ENCODE measurements around the gene PPP1R9B. TPM values are rescaled to one million over a fixed set of nuclear protein-coding genes. Genes with fewer than 3 reads are reported as not detected.

PPP1R9B gene
- total RNA-seq, 3 donors from 2014 or later (not counting 1 experiment from before 2014, with no cell fraction given), result 124 to 162 (median 135) TPM

DNA sequence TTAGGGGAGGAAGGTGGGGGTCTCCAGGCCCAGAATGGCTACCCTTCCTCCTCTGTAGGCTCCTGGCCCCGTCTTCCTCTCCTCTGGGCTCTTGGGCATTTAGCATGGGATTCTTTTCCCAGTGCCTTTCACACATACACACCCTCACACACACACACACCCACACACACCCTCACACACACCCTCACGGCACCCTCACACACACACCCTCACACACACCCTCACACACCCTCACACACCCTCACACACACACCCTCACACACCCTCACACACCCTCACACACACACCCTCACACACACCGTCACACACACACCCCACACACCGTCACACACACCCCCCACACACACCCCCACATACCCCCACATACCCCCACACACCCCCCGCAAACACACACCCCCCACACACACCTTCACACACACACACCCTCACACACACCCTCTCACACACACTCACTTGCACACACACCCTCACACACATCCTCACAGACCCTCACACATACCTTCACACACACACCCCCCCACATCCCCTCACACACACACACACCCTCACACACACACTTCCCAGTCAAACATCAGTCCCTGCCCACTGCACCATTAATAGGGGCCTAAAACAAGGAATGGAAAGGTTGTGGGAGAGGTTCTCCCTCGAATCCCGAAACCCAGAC, 16.2 kb upstream of the PPP1R9B start:
- peaks cover 0 to 8% of the 10 kb centered on the region in 2 donors for H3K27me3 Mint-ChIP-seq (ENCODE audit: low read depth in 2 of 2)
- WGBS (ENCODE audit: insufficient coverage), result 53% methylated on average over 4 of the region's 7 CpGs
- Histone ChIP-seq H3K27me3 (ENCODE audit: control insufficient read depth, insufficient read depth, low read length) (no peaks in the 10 kb centered on the region), H3K36me3 (ENCODE audit: control insufficient read depth, insufficient read depth, low read length) (no peaks in the 10 kb centered on the region), H3K4me1 (ENCODE audit: control insufficient read depth, insufficient read depth, low read length) (peaks cover 25% of the 10 kb centered on the region), H3K4me3 (ENCODE audit: low read length) (no peak overlapping the region), H3K27ac (ENCODE audit: low read length) (no peak overlapping the region), H3K9me3 (ENCODE audit: control insufficient read depth, insufficient read depth, low read length) (no peaks in the 10 kb centered on the region)
- no peaks in the 10 kb centered on the region for H3K9me3 Mint-ChIP-seq
- peaks cover 21 to 23% of the 10 kb centered on the region in 2 donors for H3K4me1 Mint-ChIP-seq
- no peak overlapping the region for H3K4me3 Mint-ChIP-seq
- TF ChIP-seq, protein P1, sequence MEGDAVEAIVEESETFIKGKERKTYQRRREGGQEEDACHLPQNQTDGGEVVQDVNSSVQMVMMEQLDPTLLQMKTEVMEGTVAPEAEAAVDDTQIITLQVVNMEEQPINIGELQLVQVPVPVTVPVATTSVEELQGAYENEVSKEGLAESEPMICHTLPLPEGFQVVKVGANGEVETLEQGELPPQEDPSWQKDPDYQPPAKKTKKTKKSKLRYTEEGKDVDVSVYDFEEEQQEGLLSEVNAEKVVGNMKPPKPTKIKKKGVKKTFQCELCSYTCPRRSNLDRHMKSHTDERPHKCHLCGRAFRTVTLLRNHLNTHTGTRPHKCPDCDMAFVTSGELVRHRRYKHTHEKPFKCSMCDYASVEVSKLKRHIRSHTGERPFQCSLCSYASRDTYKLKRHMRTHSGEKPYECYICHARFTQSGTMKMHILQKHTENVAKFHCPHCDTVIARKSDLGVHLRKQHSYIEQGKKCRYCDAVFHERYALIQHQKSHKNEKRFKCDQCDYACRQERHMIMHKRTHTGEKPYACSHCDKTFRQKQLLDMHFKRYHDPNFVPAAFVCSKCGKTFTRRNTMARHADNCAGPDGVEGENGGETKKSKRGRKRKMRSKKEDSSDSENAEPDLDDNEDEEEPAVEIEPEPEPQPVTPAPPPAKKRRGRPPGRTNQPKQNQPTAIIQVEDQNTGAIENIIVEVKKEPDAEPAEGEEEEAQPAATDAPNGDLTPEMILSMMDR (IDR thresholded peaks at IDR 0.05), result no peak
- H3K36me3 Mint-ChIP-seq, result no peaks in the 10 kb centered on the region
- H3K27ac Mint-ChIP-seq, result no peak overlapping the region
- no peak for ATAC-seq
- intact Hi-C loops (cut with micrococcal nuclease), result loop anchor here (5.0 kb wide), 1 partner anchor 34 kb away; the partner anchor contains the start of gene SAMD14
- no peak for DNase-seq

DNA sequence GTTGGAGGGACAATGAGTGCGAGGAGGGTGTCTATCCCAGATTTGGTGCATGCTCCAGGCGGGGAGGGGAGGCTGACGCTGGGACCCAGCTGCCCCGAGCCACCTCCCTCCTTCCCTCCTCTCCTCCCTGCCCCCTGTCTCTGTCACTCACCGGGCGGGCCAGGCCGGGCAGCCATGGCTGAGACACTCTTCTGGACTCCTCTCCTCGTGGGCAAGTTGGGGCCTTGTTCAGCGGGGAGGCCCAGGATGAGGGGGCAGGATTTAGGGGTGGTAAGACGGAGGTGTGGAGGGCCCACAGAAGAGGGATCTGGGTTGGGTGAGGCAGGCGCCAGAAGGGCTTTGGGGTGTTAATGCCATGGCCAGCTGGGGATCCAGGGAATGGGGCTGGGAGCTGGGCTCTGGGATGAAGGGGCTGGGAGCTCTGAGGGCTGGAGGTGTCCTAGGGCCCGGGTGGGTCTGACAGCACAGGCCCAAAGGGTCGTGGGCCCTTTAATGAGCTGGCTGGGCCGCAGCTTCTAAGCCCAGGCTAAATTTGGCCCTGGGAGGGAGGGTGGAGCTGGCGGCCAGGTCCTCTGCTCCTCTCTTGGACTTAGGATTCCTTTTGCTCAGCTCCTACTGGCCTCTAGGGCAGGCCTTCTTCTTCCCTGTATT, 15.5 kb upstream of the PPP1R9B start, which contains the start of gene SGCA:
Gene SGCA, plus strand, starts transcription at position 139 of the 651 bp plus-strand sequence. Its CDS starts 36 bp downstream, at position 175.
- WGBS (ENCODE audit: insufficient coverage), result 74% methylated on average over 12 of the region's 15 CpGs
- intact Hi-C loops (cut with micrococcal nuclease), result loop anchor here (5.0 kb wide), 1 partner anchor 34 kb away; the partner anchor contains the start of gene SAMD14
- no peak for DNase-seq

DNA sequence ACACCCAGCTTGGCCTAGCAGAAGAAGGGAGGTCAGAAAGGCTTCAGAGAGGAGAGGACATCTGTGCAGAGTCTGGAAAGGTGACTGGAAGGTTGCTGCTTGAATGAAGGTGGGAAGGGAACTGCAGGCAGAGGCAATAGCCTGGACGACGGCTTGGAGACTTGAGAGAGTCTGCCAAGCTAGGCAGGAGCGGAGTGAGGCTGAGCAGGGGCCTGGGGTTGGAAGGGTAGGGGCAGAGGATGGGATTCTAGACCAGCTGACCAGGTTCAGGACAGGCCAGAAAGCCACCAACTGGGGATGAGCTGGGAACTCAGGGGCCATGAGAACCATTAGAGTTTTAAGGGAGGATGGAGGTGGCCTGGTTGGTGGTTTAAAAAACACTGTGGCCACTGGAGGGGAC, 15.0 kb upstream of the PPP1R9B start:
- H3K9me3 Mint-ChIP-seq, result no peaks in the 10 kb centered on the region
- peaks cover 0 to 11% of the 10 kb centered on the region in 2 donors for H3K27me3 Mint-ChIP-seq (ENCODE audit: low read depth in 2 of 2)
- no peaks in the 10 kb centered on the region for H3K9me3 ChIP-seq (ENCODE audit: control insufficient read depth, insufficient read depth, low read length)
- ATAC-seq (no peak), DNase-seq (no peak)
- H3K36me3 ChIP-seq (ENCODE audit: control insufficient read depth, insufficient read depth, low read length), result no peaks in the 10 kb centered on the region
- intact Hi-C loops (cut with micrococcal nuclease), result loop anchor here (5.0 kb wide), 1 partner anchor 33 kb away; the partner anchor contains the start of gene SAMD14
- H3K27me3 ChIP-seq (ENCODE audit: control insufficient read depth, insufficient read depth, low read length), result no peaks in the 10 kb centered on the region
- WGBS (ENCODE audit: insufficient coverage), result 96% methylated on average over 3 of the region's 3 CpGs
- H3K36me3 Mint-ChIP-seq, result no peaks in the 10 kb centered on the region
- no peak overlapping the region for H3K27ac Mint-ChIP-seq
- no peak overlapping the region for H3K27ac ChIP-seq (ENCODE audit: low read length)
- TF ChIP-seq, protein P1 (IDR thresholded peaks at IDR 0.05), result no peak
- H3K4me1 Mint-ChIP-seq, result peaks cover 27 to 31% of the 10 kb centered on the region in 2 donors
- H3K4me1 ChIP-seq (ENCODE audit: control insufficient read depth, insufficient read depth, low read length), result peaks cover 34% of the 10 kb centered on the region
- no peak overlapping the region for H3K4me3 Mint-ChIP-seq
- H3K4me3 ChIP-seq (ENCODE audit: low read length), result no peak overlapping the region

More for the DNA sequence above, 15.5 kb upstream of the PPP1R9B start, which contains the start of gene SGCA:
- Mint-ChIP-seq H3K9me3 (no peaks in the 10 kb centered on the region), H3K36me3 (no peaks in the 10 kb centered on the region), H3K27me3 (ENCODE audit: low read depth in 2 of 2) (peaks cover 0 to 8% of the 10 kb centered on the region in 2 donors), H3K4me1 (peaks cover 27% of the 10 kb centered on the region in 2 donors), H3K4me3 (no peak within 1 kb of the TSS), H3K27ac (no peak within 1 kb of the TSS)
- Histone ChIP-seq H3K36me3 (ENCODE audit: control insufficient read depth, insufficient read depth, low read length) (no peaks in the 10 kb centered on the region), H3K4me1 (ENCODE audit: control insufficient read depth, insufficient read depth, low read length) (peaks cover 31% of the 10 kb centered on the region), H3K9me3 (ENCODE audit: control insufficient read depth, insufficient read depth, low read length) (no peaks in the 10 kb centered on the region), H3K27me3 (ENCODE audit: control insufficient read depth, insufficient read depth, low read length) (no peaks in the 10 kb centered on the region), H3K27ac (ENCODE audit: low read length) (no peak within 1 kb of the TSS), H3K4me3 (ENCODE audit: low read length) (no peak within 1 kb of the TSS)
- TF ChIP-seq, protein P1 (IDR thresholded peaks at IDR 0.05), result no peak
- no peak for ATAC-seq
